ENCODE data around the gene BCL7A. TPM values are rescaled to one million over a fixed set of nuclear protein-coding genes. Genes with fewer than 3 reads are reported as not detected.

The BCL7A gene
- 10 to 100 TPM in 1 of 2 donors, 1 to 10 TPM in 1; 9.6 to 12.9 TPM for total RNA-seq

DNA sequence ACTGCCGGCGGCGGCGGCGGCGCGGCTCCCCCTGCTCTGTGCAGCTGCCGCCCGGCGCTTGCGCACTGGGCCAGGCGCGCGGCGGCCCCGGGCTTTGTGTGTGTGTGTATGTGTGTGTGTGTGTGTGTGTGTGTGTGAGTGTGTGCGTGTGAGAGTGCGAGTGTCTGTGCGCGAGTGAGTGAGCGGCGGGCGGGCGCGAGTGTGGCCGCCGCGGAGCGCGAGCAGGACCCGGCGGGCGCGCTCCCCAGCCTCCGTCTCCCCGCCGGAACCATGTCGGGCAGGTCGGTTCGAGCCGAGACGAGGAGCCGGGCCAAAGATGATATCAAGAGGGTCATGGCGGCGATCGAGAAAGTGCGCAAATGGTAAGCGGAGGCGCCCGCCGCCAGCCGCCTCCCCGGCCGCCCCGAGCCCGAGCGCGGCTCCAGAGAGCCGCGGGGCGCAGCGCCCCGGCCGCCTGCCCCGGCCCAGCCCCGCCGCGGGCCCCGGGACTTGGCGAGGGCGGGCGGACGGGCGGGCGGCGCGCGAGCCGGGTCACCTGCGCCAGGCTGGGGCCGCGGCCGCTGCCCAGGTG is at the start of gene BCL7A:
TSS of gene BCL7A (plus strand) at position 63 of the 571 bp plus-strand sequence. CDS start at position 271, 208 bp downstream.
- H3K27ac ChIP-seq = peak within 1 kb of the TSS; percentile 93 to 97
- no peaks in the 10 kb centered on the region for H3K27me3 ChIP-seq (replicated peaks; ENCODE audit: insufficient read depth)
- H3K9me3 ChIP-seq = peaks cover 5% of the 10 kb centered on the region
- ATAC-seq (ENCODE audit: insufficient number of reproducible peaks, low FRiP score, low read depth) (peak; percentile 37), DNase-seq (ENCODE audit: low spot score) (no peak)
- H3K4me1 ChIP-seq (ENCODE audit: control insufficient read depth in 1 of 2, low read depth in 2 of 2) = peaks cover 11 to 20% of the 10 kb centered on the region in 2 donors
- peak within 1 kb of the TSS; percentile 96 for H3K4me3 ChIP-seq
- TF ChIP-seq, protein P1, sequence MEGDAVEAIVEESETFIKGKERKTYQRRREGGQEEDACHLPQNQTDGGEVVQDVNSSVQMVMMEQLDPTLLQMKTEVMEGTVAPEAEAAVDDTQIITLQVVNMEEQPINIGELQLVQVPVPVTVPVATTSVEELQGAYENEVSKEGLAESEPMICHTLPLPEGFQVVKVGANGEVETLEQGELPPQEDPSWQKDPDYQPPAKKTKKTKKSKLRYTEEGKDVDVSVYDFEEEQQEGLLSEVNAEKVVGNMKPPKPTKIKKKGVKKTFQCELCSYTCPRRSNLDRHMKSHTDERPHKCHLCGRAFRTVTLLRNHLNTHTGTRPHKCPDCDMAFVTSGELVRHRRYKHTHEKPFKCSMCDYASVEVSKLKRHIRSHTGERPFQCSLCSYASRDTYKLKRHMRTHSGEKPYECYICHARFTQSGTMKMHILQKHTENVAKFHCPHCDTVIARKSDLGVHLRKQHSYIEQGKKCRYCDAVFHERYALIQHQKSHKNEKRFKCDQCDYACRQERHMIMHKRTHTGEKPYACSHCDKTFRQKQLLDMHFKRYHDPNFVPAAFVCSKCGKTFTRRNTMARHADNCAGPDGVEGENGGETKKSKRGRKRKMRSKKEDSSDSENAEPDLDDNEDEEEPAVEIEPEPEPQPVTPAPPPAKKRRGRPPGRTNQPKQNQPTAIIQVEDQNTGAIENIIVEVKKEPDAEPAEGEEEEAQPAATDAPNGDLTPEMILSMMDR (IDR thresholded peaks at IDR 0.05) = no peak
- H3K36me3 ChIP-seq = no peaks in the 10 kb centered on the region

DNA sequence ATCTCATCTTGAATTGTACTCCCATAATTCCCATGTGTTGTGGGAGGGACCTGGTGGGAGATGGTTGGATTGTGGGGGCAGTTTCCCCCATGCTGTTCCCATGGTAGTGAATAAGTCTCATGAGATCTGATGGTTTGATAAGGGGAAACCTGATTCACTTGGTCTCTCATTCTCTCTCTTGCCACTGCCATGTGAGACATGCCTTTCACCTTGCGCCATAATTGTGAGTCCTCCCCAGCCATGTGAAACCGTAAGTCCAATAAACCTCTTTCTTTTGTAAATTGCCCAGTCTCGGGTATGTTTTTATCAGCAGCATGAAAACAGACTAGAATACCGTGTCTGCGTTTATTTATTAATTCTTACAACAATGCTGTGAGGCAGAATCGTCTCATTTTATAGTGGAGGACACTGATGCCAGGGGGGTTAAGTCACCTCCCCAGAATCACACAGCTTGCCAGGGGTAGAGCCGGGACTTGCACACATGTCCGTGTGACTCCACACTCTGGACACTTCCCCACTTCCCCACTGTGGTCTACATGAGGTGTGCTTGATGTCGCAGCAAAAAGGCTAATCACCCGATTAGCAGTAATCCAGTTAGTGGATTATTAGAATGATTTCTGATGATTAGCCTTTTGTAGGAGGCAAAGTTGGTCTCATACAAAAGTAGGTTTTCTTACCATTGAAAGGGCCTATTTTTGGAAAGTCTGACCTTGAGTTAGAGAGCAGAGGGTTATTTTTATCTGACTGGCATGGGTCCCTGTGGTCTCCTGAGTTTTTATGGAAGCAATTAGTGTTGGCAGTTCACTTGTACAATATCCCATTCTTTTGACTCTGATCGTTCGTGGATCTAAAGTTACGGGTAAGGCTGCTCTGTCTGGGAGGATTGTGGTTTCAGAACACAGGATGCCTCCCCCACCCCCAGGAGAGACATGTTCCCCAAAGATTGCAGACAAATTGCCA is 47.4 kb upstream of the BCL7A start:
- Histone ChIP-seq H3K27ac (peak overlapping the region in 1 of 2 donors; percentile 28), H3K4me3 (peak overlapping the region; percentile 6), H3K27me3 (replicated peaks; ENCODE audit: insufficient read depth) (no peaks in the 10 kb centered on the region), H3K36me3 (no peaks in the 10 kb centered on the region), H3K9me3 (no peaks in the 10 kb centered on the region), H3K4me1 (ENCODE audit: control insufficient read depth in 1 of 2, low read depth in 2 of 2) (peaks cover 3 to 18% of the 10 kb centered on the region in 2 donors)
- TF ChIP-seq, protein P1 (IDR thresholded peaks at IDR 0.05) = no peak
- DNase-seq (ENCODE audit: low spot score) (no peak), ATAC-seq (ENCODE audit: insufficient number of reproducible peaks, low FRiP score, low read depth) (no peak)

DNA sequence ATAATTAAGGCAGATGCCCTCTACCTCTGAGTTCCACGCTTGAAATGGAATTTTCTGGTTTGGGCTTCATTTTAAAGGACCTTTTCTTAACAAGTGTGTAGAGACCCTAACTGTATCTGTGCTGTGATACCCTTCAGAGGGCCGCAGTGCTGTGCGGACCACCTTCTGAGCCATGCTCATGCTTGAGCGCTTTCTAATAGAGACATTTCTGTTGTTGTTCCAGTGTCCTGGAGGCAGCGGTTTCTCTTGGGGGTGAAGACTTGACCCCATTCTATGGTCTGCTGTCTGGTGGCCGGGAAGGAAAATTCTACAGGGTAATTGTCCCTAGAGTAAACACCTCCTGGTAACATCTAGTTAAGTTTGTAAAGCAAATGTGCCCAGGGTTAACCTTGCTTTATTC is 46.7 kb upstream of the BCL7A start:
- no peaks in the 10 kb centered on the region for H3K9me3 ChIP-seq
- no peak overlapping the region for H3K27ac ChIP-seq
- no peaks in the 10 kb centered on the region for H3K36me3 ChIP-seq
- peaks cover 3 to 18% of the 10 kb centered on the region in 2 donors for H3K4me1 ChIP-seq (ENCODE audit: control insufficient read depth in 1 of 2, low read depth in 2 of 2)
- DNase-seq (ENCODE audit: low spot score) (no peak), ATAC-seq (ENCODE audit: insufficient number of reproducible peaks, low FRiP score, low read depth) (no peak)
- TF ChIP-seq, protein P1 (IDR thresholded peaks at IDR 0.05) = no peak
- no peaks in the 10 kb centered on the region for H3K27me3 ChIP-seq (replicated peaks; ENCODE audit: insufficient read depth)
- no peak overlapping the region for H3K4me3 ChIP-seq

DNA sequence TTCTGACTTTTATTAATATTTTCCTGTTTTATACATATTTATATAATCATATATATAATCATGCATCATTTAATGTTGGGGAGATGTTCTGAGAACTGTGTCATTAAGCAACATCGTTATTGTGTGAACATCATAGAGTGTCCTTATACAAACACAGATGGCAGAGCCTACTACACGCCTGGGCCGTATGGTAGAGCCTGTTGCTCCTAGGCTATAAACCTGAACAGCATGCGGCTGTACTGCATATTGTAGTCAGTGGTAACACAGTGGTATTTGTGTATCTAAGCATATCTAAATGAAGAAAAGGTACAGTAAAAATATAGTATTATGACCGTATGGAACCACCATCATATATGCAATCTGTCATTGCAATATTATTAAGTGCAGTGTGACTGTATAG is 44.7 kb upstream of the BCL7A start:
- TF ChIP-seq, protein P1 (IDR thresholded peaks at IDR 0.05) = no peak
- Histone ChIP-seq H3K27ac (no peak overlapping the region), H3K27me3 (replicated peaks; ENCODE audit: insufficient read depth) (no peaks in the 10 kb centered on the region), H3K9me3 (no peaks in the 10 kb centered on the region), H3K4me3 (no peak overlapping the region), H3K4me1 (ENCODE audit: control insufficient read depth in 1 of 2, low read depth in 2 of 2) (peaks cover 3 to 18% of the 10 kb centered on the region in 2 donors), H3K36me3 (no peaks in the 10 kb centered on the region)
- ATAC-seq (ENCODE audit: insufficient number of reproducible peaks, low FRiP score, low read depth) (no peak), DNase-seq (ENCODE audit: low spot score) (no peak)

DNA sequence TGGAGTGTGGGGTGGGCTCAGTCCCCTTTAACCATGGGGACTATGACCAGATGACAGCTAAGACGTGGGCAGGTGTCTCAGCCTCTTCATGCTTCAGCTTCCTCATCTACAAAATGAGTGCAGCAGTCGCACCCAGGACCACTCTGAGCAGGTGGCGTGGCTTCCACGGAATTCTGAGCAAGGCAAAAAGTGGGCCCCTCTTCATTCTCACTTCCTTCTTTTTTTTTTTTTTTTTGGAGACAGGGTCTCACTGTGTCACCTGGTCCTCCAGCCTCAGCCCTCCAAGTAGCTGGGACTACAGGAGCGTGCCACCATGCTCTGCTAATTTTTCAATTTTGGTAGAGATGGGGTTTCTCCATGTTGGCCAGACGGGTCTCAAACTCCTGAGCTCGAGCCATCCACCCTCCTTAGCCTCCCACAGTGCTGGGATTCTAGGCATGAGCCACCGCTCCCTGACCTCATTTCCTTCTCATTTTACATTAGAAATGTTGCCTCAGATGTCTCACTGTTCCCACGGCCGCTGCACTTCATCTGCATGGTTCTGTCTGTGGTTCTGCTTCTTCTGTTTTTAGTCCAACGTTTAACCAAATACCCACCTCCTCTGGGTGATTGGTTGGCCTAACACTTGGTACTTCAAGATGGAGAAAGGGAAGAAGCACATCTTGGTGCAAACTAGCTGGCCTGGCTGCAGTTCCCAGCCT is 41.3 kb upstream of the BCL7A start:
- Histone ChIP-seq H3K4me3 (no peak overlapping the region), H3K36me3 (no peaks in the 10 kb centered on the region), H3K4me1 (ENCODE audit: control insufficient read depth in 1 of 2, low read depth in 2 of 2) (no peaks in the 10 kb centered on the region), H3K27me3 (replicated peaks; ENCODE audit: insufficient read depth) (no peaks in the 10 kb centered on the region), H3K27ac (no peak overlapping the region), H3K9me3 (no peaks in the 10 kb centered on the region)
- TF ChIP-seq, protein P1 (IDR thresholded peaks at IDR 0.05) = no peak
- ATAC-seq (ENCODE audit: insufficient number of reproducible peaks, low FRiP score, low read depth) = no peak
- no peak for DNase-seq (ENCODE audit: low spot score)
